Effector memory CD4-positive, alpha-beta T cell (primary cell): ENCODE results near the gene BFAR.
"Not testable (repeated sequence)": the region's sequence is repeated elsewhere in the genome, so short reads cannot be mapped to it uniquely, and the experiment has no call there.

ENCODE experiments used
- DNase-seq, 3 donors: peaks; one replicate each; pipeline ENCODE4 v3.0.0-alpha.2; 2020
- H3K27ac ChIP-seq: 2 replicates; pipeline ENCODE4 v1.7.0; 2013; ENCODE audit warnings: mild to moderate bottlenecking, low read length, moderate library complexity; ENCODE audit not compliant: insufficient read depth, poor library complexity, severe bottlenecking
- H3K27me3 ChIP-seq: replicated peaks from 2 replicates; pipeline ENCODE4 v1.7.0; 2013; ENCODE audit warnings: mild to moderate bottlenecking, low read length; ENCODE audit not compliant: insufficient read depth, control insufficient read depth, poor library complexity, severe bottlenecking
- H3K36me3 ChIP-seq: 2 replicates; pipeline ENCODE4 v1.7.0; 2013; ENCODE audit warnings: mild to moderate bottlenecking, low read length, moderate library complexity; ENCODE audit not compliant: control insufficient read depth, insufficient read depth
- H3K4me1 ChIP-seq: 2 replicates; pipeline ENCODE4 v1.7.0; 2013; ENCODE audit warnings: low read length, mild to moderate bottlenecking; ENCODE audit not compliant: control insufficient read depth, insufficient read depth, poor library complexity, severe bottlenecking
- H3K4me3 ChIP-seq: 2 replicates; pipeline ENCODE4 v1.7.0; 2013; ENCODE audit warnings: low read length, low read depth, mild to moderate bottlenecking; ENCODE audit not compliant: insufficient read depth, poor library complexity, severe bottlenecking
- H3K9me3 ChIP-seq: 2 replicates; pipeline ENCODE4 v1.7.0; 2013; ENCODE audit warnings: mild to moderate bottlenecking, low read length, moderate library complexity; ENCODE audit not compliant: control insufficient read depth

BFAR gene

DNA sequence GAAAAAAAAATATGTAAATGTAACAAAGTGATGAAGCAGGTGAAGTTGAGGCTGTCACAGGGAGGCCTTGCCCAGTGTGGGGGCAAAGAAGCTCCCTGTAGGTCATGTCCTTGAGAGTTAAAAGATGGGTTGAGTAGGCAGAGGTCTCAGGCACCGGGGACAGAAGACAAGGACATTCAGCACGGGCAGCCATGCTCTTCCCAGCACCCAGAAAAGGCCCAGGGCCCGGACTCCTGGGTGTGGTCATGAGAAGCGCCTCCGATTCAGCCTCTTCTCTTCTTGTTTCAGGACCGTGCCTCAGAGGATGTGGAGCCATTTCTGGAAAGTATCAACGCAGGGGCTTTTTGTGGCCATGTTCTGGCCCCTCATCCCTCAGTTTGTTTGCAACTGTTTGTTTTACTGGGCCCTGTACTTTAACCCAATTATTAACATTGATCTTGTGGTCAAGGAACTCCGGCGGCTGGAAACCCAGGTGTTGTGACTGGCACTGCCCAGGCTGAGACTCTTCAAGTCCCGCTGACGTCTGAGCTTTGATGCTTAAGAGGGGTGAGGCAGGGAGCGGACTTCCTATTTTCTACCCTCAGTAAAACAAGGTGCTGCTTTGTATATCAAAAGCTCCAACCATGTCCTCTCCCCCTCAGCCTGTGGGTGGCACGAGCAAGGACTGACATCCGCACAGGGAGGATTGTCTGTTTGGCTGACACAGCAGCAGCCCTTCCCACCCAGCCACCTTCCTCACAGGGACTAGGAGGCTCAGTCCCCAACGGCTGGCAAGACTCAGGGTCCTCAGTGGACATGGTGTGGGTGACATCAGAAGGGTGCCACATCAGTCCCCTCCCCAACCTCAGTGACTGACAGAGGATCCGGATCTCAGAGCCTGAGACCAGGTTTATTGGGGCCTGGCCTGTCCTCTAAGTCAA is 34.9 kb downstream of the BFAR start:
- Histone ChIP-seq H3K4me3 (no peak overlapping the region), H3K9me3 (no peaks in the 10 kb centered on the region), H3K27ac (no peak overlapping the region), H3K27me3 (no peaks in the 10 kb centered on the region), H3K36me3 (peaks cover 50% of the 10 kb centered on the region), H3K4me1 (no peaks in the 10 kb centered on the region)
- DNase-seq = no peak

GRCh38 chr16:14668556-14669223 is 35.9 kb downstream of the BFAR start:
- Histone ChIP-seq H3K4me1 (no peaks in the 10 kb centered on the region), H3K27me3 (no peaks in the 10 kb centered on the region), H3K9me3 (no peaks in the 10 kb centered on the region), H3K27ac (no peak overlapping the region), H3K36me3 (peaks cover 42% of the 10 kb centered on the region), H3K4me3 (no peak overlapping the region)
- no peak for DNase-seq

GRCh38 chr16:14669776-14670175 is 37.0 kb downstream of the BFAR start:
- DNase-seq = no peak
- Histone ChIP-seq H3K27ac (no peak overlapping the region), H3K4me1 (no peaks in the 10 kb centered on the region), H3K9me3 (no peaks in the 10 kb centered on the region), H3K4me3 (no peak overlapping the region), H3K36me3 (peaks cover 31% of the 10 kb centered on the region), H3K27me3 (no peaks in the 10 kb centered on the region)

DNA sequence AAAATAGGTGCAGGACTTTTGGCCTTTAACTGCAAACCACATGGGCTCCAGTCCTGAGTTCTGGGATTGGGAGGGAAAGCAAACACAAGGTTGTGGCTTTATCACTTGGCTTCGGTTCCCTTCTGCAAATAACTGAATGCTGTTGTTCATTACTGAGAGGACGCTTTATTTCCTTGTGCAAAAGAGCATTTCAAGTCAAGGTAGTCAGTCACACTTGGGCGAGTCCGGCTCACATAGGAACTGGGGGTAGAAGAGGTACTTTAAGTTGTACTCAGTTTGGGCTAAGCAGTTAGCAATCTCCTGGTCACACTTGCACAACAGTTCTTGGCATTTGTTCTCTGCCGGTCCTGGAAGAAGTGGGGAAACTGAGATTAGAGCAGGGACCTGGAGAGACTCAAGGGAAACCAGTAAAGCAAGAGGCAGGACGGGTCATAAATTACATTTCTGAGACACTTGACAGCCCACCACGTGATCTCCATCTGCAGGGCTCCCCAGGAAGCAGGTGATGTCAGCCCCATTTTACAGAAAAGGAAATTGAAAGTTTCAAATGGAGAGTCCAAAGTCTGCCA is 39.7 kb downstream of the BFAR start:
- H3K36me3 ChIP-seq = peaks cover 9% of the 10 kb centered on the region
- no peaks in the 10 kb centered on the region for H3K27me3 ChIP-seq
- no peaks in the 10 kb centered on the region for H3K4me1 ChIP-seq
- no peak overlapping the region for H3K27ac ChIP-seq
- H3K4me3 ChIP-seq = no peak overlapping the region
- H3K9me3 ChIP-seq = no peaks in the 10 kb centered on the region
- no peak for DNase-seq

DNA sequence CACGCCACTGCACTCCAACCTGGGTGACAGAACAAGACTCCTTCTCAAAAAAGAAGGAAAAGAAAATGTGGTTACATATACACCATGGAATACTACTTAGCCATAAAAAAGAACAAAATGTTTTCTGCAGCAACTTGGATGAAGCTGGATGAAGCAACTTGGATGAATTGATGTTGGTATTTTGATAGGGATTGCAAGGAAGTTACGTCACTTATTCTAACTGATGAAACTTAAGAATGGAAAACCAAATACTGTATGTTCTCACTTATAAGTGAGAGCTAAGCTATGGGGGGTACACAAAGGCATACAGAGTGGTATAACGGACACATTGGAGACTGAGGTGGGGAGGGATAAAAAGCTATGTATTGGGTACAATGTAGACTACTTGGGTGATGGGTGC is 43.9 kb downstream of the BFAR start:
- Histone ChIP-seq H3K4me1 (no peaks in the 10 kb centered on the region), H3K4me3 (no peak overlapping the region), H3K27ac (no peak overlapping the region), H3K9me3 (no peaks in the 10 kb centered on the region), H3K36me3 (no peaks in the 10 kb centered on the region), H3K27me3 (no peaks in the 10 kb centered on the region)
- no peak for DNase-seq

DNA sequence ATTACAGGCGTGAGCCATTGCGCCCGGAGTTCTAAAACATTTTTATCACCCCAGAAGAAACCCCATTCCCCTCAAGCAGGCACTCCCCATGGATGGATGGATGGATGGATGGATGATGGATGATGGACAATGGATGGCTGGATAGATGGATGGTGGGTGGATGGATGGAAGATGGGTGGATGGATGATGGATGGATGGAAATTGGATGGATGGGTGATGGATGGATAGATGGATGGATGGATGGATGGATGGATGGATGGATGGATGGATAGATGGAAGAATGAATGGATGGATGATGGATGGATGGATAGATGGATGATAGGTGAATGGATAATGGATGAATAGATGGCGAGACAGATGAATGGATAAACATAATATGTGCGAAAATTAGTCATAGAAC is 44.9 kb downstream of the BFAR start:
- H3K27ac ChIP-seq = no peak overlapping the region
- no peak for DNase-seq

GRCh38 chr16:14678748-14679497 is 46.2 kb downstream of the BFAR start:
- no peaks in the 10 kb centered on the region for H3K9me3 ChIP-seq
- no peaks in the 10 kb centered on the region for H3K36me3 ChIP-seq
- H3K4me3 ChIP-seq = no peak overlapping the region
- H3K27ac ChIP-seq = no peak overlapping the region
- no peak for DNase-seq
- no peaks in the 10 kb centered on the region for H3K4me1 ChIP-seq
- no peaks in the 10 kb centered on the region for H3K27me3 ChIP-seq

More for the DNA sequence above, 44.9 kb downstream of the BFAR start:
- Histone ChIP-seq H3K27me3 (no peaks in the 10 kb centered on the region), H3K36me3 (no peaks in the 10 kb centered on the region), H3K9me3 (no peaks in the 10 kb centered on the region), H3K4me1 (no peaks in the 10 kb centered on the region), H3K4me3 (no peak overlapping the region)

- H3K27me3 ChIP-seq, H3K4me3 ChIP-seq, H3K9me3 ChIP-seq, H3K4me1 ChIP-seq, H3K36me3 ChIP-seq, H3K27ac ChIP-seq, DNase-seq: not testable (repeated sequence)
These were observed 47.6 kb downstream of the BFAR start for GRCh38 chr16:14680396-14680795.

- Histone ChIP-seq H3K27me3 (no peaks in the 10 kb centered on the region), H3K4me1 (no peaks in the 10 kb centered on the region), H3K27ac (no peak overlapping the region), H3K4me3 (no peak overlapping the region), H3K9me3 (no peaks in the 10 kb centered on the region), H3K36me3 (no peaks in the 10 kb centered on the region)
- no peak for DNase-seq
These were observed 48.4 kb downstream of the BFAR start for GRCh38 chr16:14681115-14681514.
